Measurements from ENCODE around the gene MEG3. TPM values are rescaled to one million over a fixed set of nuclear protein-coding genes. Genes with fewer than 3 reads are reported as not detected.

MEG3 gene
- total and polyA plus RNA-seq, 2 of the 8 experiments (the other 6 are each of a cell fraction or from before 2014, with no cell fraction given) = 0.17 to 1.1 TPM

DNA sequence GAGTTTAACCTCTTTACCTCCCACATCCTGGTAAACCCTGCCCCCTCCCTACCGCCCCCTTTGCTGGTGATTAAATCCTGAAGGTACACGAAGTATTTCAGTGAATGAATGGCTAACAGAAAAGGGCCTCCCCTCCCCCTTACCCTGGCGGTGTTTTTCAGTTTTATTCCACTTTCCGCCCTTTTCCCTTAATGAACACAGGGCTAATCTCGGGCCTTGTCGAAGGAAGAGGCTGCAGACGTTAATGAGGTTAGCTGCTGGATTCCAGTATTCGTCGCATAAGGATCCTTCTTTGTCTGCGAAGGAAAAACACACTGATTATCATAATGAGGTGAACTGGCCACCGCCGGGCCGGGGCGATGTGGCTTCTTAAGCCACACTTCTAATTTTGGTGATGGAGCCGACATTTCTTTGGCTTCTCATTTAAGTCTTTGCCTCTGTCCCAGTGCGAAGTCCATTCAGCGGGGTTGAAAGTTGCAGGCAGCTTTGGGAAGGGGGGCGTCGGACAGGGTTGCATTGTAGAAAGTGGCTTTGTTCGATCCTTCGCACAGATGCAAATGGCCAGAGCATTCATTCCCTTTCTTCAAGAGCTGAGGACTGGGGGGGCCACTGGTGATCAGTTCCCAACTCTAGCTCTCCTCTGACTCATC lies 6.5 kb downstream of the MEG3 start:
- Histone ChIP-seq H2BK12ac (ENCODE audit: low read depth, low read length) (no peak overlapping the region), H2AK5ac (ENCODE audit: low read depth, low read length) (no peak overlapping the region), H3K79me2 (ENCODE audit: control insufficient read depth in 1 of 2, insufficient read depth in 2 of 2, low read length in 2 of 2) (no peaks in the 10 kb centered on the region), H3K18ac (ENCODE audit: extremely low read depth, low read length) (no peak overlapping the region; the same call in 1 of the 2 replicates), H3K4me1 (replicated peaks in 1 of 4; ENCODE audit: control insufficient read depth in 3 of 4, insufficient read depth in 4 of 4, low read length in 3 of 4) (peaks cover 1 to 19% (median 9%) of the 10 kb centered on the region in 4 experiments; a peak in 5 of 7 replicates), H3K4me3 (ENCODE audit: extremely low read depth in 1 of 4, insufficient read depth in 2 of 4, low read depth in 3 of 4, low read length in 4 of 4) (no peak overlapping the region), H4K91ac (replicated peaks; ENCODE audit: insufficient read length, low read length) (no peak overlapping the region), H2BK5ac (ENCODE audit: low read depth, low read length) (no peak overlapping the region), H3K27ac (ENCODE audit: low read depth, low read length) (no peak overlapping the region), H2BK20ac (ENCODE audit: low read length) (peak overlapping the region; percentile 80; the same call in 1 of the 2 replicates), H2BK120ac (replicated peaks; ENCODE audit: low read depth, low read length) (no peak overlapping the region), H3K23ac (ENCODE audit: insufficient read length) (no peak overlapping the region), H3K36me3 (ENCODE audit: control insufficient read depth in 2 of 4, insufficient read depth in 4 of 4, low read length in 3 of 4) (no peaks in the 10 kb centered on the region; a peak in 1 of 8 replicates), H3K79me1 (ENCODE audit: low read depth, low read length) (no peaks in the 10 kb centered on the region), H2BK15ac (ENCODE audit: low read length) (no peak overlapping the region), H3K9me3 (ENCODE audit: insufficient read depth in 2 of 2, low read depth in 1 of 2, low read length in 1 of 2) (peaks cover 0 to 8% of the 10 kb centered on the region in 2 experiments; a peak in 1 of 4 replicates), H4K8ac (ENCODE audit: extremely low read depth, insufficient read depth, low read length) (no peak overlapping the region), H2AFZ (ENCODE audit: low read length) (peak overlapping the region; percentile 62), H3K23me2 (ENCODE audit: low read depth, low read length) (no peaks in the 10 kb centered on the region; the same call in 1 of the 2 replicates), H3K4ac (replicated peaks; ENCODE audit: insufficient read length, low read depth, low read length) (no peak overlapping the region), H3K14ac (ENCODE audit: insufficient read length) (no peak overlapping the region), H3K4me2 (ENCODE audit: insufficient read depth in 1 of 2, low read depth in 2 of 2, low read length in 2 of 2) (peak overlapping the region in 1 of 2 experiments; percentile 39; a peak in 1 of 4 replicates), H4K5ac (ENCODE audit: insufficient read length, low read depth, low read length) (no peak overlapping the region), H3K27me3 (replicated peaks in 1 of 4; ENCODE audit: control insufficient read depth in 3 of 4, extremely low read depth in 1 of 4, insufficient read depth in 3 of 4, low read length in 3 of 4) (no peaks in the 10 kb centered on the region; a peak in 1 of 7 replicates), H4K20me1 (replicated peaks in 1 of 2; ENCODE audit: control insufficient read depth in 1 of 2, insufficient read depth in 2 of 2, low read length in 2 of 2) (no peaks in the 10 kb centered on the region), H3K56ac (replicated peaks; ENCODE audit: insufficient read length, low read depth, low read length) (no peak overlapping the region), H3K9ac (replicated peaks in 1 of 4; ENCODE audit: extremely low read depth in 1 of 4, low read depth in 3 of 4, low read length in 3 of 4) (no peak overlapping the region; a peak in 1 of 7 replicates)
- TF ChIP-seq ZNF274 (IDR thresholded peaks at IDR 0.05; ENCODE audit: borderline replicate concordance, extremely low read depth, low read length) (no peak), CHD2 (IDR thresholded peaks at IDR 0.05; ENCODE audit: low read length) (no peak), SRF (IDR thresholded peaks at IDR 0.05; ENCODE audit: low read depth, low read length) (no peak)
- TF ChIP-seq, protein P1, sequence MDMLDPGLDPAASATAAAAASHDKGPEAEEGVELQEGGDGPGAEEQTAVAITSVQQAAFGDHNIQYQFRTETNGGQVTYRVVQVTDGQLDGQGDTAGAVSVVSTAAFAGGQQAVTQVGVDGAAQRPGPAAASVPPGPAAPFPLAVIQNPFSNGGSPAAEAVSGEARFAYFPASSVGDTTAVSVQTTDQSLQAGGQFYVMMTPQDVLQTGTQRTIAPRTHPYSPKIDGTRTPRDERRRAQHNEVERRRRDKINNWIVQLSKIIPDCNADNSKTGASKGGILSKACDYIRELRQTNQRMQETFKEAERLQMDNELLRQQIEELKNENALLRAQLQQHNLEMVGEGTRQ (IDR thresholded peaks at IDR 0.05; ENCODE audit: low read length) = no peak
- CTCF ChIA-PET (ENCODE audit: partially characterized antibody) = interaction anchor here (1.0 kb wide), 1 partner anchor 88 kb away, joined by 4 read pairs; no protein-coding TSS in a partner anchor
- WGBS, 2 experiments (ENCODE audit: extremely low coverage in 1 of 2, insufficient coverage in 1 of 2, insufficient read length in 1 of 2, insufficient replicate concordance in 2 of 2, low coverage in 1 of 2, low lambda C conversion rate in 2 of 2, missing lambda C conversion rate in 1 of 2) = 65% methylated on average over 21 of the region's 21 CpGs; no CpG with 5 or more reads in 1 of the 2 experiments
- peak; percentile 58 for FAIRE-seq
- POLR2A ChIA-PET (ENCODE audit: partially characterized antibody) = no interaction called here
- DNase-seq (ENCODE audit: low read depth in 1 of 2, low spot score in 2 of 2) = no peak

Data from H1 (cell line).